ENCODE results near the gene MSTO1.
"Not testable (repeated sequence)": the region's sequence is repeated elsewhere in the genome, so short reads cannot be mapped to it uniquely, and the experiment has no call there.

Gene MSTO1

DNA sequence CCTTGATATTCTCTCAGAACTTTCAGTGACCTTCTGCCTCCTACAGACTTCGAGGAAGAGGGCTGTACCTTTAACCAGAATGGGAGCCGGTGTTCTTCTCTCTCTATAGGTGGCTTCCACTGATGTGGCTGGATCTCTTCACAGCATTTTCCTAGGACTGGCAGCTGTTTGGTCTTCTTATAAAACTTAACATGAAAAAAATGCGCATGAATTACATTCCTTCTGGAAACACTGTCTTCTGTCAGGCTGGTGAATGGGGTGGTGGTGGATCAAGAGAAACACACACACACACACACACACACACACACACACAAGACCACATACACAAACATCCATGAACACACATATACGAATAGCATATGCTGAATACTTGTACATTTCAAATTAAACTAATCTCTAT is 51.2 kb downstream of the MSTO1 start:
- H3K4me3 ChIP-seq (ENCODE audit: low read depth, low read length): not testable (repeated sequence)

More for the DNA sequence above, 51.2 kb downstream of the MSTO1 start:
- DNase-seq (ENCODE audit: low read depth): not testable (repeated sequence)

Measured in skeletal muscle cell (primary cell).